ENCODE measurements around the gene PRADC1.

- peak; percentile 85 to 94 (median 88) for TF ChIP-seq CTCF (IDR thresholded peaks at IDR 0.05)
- TF ChIP-seq POLR2A (IDR thresholded peaks at IDR 0.05) = no peak
- TF ChIP-seq EP300 (IDR thresholded peaks at IDR 0.05) = peak in 1 of 2 donors; percentile 41
These were observed 20.4 kb downstream of the PRADC1 start for GRCh38 chr2:73212448-73213176.

All from tibial nerve (tissue), 4 donors.